AML-193 (cell line): ENCODE measurements around the gene GADD45A.

Source experiments
- DNase-seq, 2 experiments: peaks; one replicate each; lab custom pipeline; 2025; lab: John Stamatoyannopoulos, UW

Gene GADD45A

DNA sequence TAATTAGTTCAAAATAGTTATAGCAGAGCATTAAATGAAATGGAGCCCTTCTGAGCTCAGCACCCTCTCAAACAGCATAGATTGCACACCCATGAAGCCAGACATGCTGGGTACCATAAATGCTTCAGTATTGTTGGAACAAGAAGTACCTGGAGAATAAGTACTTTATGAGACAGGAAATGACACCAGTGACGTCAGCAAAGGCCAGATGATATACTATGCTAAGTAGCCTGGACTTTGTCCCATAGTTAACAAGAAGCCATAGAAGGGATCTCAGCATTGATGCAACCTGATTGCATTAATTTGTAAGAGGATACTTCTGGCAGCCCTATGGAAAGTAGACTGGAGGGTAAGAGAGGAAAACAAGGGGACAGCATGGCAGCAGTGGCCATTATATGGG is 16.3 kb upstream of the GADD45A start:
- DNase-seq, result no peak

DNA sequence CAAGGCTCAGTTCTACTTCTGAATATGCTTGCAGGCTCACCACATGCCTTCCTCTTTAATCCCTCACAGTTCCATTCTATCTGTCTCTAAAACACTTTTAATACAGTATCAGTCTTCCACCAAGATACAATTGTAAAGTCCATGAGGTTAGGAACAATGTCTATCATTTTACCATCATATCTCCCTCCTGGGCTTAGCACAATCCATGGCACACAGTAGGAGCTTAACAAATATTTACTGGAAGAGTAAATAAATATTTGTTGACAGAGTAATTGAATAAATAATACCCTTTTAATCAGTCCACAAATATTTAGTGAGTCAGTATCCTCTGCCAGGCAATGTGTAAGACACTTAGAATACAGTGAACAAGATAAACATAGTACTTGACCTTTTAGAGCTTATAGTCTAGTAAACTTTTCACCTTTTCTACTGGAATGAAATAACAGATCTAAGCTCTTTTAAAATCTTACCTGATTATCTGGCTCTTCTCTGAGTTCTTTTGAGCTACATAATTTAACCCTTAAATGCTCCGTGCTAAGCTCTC is 12.7 kb upstream of the GADD45A start:
- DNase-seq, result no peak

DNA sequence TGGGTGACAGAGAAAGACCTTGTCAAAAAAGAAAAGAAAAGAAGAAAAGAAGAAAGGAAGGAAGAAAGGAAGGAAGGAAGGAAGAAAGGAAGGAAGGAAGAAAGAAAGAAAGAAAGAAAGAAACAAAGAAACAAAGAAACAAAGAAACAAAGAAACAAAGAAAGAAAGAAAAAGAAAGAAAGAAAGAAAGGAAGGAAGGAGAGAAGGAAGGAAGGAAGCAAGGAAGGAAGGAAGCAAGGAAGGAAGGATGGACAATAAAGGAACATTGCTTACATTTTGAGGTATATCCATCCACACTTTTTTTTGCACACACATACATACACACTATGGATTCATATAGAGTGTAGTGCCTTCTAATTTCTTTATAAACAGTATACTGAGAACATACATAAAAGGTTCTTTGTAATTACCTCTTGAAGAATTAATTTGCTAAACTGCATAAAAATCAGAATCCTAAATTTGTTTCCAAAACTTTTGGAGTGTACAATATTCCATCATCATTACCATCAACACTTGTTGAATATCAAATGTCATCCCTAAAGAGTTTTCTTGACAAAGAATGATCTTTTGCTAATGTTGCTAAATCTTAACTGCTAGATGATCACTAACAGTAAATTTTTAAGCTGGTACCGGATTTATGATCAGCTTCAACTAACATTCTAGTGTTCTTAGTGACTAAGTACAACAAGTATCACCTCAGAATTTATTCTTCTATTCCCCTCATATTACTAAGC is 11.4 kb upstream of the GADD45A start:
- DNase-seq, result no peak

DNA sequence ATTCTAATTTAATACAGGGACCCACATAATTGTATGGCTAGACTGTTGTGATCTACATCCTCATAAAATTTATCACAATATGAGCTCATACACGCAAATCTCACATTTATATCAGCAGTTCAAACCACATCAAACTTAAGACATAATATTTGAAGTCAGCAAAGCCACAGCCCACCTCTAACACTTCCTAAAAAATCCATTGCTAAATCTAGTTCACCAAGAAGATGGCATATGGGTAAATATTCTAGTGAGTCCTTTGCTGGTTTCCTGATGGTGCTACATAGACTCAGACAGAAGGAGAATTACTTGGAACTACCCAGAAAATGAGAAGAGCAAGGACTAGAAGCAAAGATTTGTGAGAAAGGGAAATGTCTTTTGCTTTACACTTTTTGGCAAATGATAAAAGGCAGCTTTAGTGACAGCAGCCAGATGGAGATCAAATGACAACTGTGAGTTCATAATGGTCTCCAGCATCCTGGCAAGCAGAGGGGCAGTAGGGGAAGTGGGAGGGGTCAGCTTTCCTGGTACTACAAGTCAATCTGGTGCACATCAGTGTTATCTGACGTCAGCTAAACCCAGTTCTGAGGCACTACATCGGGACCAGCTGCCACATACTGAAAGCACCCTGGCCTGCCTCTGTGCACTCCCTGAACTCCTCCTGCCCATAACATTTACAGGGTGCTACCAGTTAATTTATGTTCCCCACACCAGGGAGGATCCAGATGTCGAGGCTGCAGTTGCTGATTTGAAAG is 10.6 kb upstream of the GADD45A start:
- DNase-seq, result no peak

DNA sequence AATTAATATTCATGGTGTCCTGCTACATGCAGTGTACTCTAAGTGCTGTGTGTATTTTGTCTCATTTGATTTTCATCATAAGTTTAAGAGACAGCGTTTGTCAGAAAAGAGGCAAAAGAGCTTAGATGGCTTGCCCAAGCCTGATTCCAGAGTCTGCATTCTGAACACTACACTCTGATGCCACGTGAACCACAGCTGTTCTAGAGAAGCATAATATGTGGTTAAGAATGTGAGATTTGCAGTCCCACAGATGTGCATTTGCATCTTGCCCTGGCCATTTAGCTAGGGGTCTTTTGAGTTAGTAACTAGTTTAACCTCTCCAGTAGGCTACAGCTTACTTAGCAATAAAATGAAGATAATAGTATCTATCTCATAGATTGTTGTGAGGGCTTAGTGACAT is 9.2 kb upstream of the GADD45A start:
- no peak for DNase-seq

DNA sequence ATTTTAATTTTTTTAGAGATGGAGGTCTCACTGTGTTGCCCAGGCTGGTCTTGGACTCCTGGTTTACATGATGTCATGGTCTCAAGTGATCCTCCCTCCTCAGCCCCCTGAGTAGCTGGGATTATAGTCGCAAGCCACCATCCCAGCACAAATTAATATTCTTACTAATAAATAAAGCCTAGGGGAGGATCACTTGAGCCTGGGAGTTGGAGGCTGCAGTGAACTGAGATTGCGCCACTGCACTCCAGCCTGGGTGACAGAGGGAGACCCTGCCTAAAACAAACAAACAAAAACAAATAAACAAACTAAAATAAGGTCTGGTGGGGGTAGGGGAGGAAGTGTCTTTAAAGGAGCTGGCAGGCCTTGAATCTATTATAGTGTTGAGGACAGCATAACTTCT is 8.7 kb upstream of the GADD45A start:
- no peak for DNase-seq

DNA sequence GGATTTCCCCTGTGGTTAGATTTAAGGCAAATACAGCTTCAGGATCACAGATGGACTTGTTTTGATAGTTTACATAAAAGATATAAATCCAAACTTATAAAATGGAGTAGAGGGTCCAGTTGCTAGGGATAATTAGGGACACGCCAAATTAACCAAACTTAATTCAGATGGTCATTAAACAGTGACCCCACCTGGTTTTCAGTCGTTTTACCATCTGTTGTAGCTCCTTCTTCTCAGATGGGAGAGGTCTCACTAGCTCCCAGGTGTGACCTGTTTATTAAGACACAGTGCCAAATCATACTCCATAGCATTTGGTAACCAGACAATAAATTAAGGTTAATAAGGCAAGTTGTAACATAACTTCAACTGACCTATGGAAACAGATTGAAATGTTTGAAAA is 8.1 kb upstream of the GADD45A start:
- DNase-seq, result no peak

DNA sequence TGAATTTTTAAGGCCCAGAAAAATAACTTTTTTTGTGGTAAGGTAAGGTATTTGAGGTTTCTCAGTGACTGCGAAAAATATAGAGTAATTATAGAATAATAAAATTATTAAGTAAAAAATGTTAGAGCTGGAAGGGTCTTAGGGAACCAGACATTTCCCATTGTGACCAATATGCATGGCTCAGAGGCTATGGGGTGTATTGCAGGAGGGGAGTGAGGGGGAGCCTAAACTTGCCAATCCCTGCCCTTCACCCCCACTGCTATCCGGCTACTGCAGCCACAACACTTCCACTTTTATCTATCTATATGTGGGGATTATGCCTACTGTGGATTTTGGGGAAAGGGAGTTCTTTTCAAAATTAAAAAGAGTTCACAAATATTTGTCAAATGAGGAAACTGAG is 7.6 kb upstream of the GADD45A start:
- no peak for DNase-seq

DNA sequence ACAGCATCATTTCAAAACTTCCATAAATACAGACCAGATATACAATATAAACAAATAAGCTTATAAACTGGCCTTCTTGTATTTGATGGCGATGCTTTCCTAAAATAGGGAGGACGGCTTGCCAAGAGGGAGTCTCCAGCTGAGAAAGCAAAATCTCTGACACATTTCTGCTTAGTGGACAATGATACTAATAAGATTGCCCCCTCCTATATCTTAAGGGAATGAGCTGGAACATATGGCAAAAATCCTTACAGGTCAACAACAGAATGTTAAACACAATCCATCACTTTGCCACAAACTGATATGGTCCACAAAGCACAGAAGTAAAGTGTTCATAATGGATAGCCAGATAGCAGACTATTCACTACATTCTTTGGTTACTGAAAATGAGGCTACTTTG is 7.1 kb upstream of the GADD45A start:
- no peak for DNase-seq

DNA sequence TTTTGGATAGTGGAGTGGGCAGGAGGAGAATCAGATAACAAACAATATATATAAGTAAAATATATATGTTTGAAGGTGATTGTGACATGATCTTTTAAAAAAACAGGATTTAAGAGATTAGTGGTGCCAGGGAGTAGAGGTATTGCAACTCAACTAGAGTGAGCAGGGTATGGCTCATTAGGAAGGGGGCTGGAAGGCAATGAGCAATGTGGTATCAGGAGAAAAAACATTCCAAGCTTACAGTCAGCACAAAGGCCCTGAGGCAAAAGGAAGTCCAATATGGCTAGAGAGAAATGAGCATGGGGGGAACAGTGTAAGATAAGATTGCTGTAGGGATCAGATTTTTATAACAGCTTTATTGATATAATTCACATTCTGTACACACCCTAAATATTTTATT is 5.3 kb upstream of the GADD45A start:
- no peak for DNase-seq

DNA sequence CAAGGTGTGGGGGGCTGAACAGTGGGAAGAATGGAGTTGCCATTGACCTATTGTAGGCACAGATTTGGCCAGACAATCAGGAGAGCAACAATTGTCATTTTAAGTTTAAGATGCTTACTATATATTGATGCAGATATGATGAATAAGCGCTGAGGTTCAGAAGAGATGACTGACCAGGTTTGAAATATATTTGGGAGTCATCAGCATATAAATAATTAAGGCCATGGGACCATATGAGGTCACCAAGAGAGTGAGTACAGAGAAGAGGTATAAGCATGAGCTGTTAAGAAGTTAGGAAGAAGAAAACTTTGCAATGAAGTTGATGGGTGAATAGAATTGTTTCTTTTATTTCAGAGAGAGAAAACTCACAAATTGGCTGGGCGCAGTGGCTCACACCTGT is 4.5 kb upstream of the GADD45A start:
- DNase-seq, result no peak

DNA sequence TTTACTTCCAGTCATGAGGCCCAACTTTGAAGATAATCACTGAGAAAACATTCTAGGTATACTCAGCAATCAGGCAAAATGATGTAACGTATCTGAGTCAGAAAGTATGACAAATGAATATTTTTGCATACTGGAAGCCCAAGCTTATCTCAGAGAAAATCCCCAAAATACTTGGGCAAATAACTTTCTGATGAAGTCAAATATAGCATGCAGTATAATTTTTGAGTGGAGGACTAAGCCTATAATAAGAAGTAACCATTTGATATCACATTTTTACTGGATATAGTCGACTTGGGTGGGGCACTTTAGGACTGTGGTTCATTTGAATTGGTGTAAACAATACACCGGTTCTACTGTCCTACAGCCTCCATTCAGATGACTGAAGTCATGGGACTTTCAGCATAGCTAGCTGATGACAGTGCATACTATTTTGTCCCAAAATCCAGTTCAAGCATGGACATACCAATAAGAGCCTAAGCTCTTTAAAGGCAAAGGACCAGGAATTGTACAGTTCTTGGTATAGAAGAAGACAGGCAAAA is 2.3 kb upstream of the GADD45A start:
- DNase-seq, result no peak

DNA sequence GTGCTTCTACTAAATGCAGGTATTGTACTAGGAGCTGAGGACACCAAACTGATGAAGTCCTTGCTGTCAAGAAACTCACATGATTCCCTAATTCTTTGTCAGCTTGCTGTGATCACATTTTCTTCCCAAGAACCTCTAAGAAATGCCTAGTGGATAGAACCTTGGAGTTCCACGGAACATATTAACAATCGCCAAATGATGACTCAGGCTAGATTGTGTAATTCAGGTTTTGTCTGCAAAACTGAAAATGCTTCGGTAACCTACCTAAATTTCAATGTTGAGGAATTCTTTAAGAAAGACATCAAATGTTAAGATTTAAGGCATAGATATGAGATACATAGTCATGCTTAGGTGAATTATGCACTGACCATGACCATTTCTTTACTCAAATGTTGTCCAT is 1.7 kb upstream of the GADD45A start:
- peak; percentile 3 to 20 for DNase-seq

DNA sequence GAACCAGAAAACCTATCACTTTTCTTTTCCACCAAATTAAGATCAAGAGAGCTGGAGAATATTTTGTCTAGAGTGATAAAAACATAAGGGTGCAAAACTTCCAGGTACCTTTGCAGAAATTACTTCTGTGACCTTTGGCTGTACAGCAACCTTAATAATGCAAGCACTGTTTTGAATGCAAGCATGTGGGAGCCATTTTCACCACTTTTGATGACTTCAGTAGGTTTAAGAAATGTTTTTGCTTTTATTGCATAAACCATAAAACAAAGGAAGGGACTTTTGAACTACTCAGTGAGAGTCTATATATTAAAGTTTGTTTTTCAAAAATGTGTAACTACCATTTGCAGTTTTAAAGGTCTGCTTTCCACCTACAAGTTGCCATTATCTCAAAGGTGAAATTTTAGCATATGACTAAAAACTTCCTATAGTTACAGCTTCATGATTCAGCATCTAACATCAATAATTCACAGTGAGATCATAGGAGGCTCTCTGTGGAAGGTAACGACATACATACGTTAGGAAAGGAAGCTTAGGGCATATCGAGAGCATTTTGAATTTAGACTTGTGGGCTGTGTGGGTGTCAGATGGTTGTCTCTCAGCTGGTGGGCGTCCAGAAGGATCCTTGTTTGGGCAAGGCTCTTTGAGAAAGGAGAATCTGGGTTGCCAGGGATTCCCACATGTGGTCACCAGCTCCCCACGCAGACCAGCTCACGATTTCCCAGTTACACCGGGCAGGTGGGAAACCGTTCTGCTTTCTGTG is 1.1 kb upstream of the GADD45A start:
- DNase-seq, result no peak

DNA sequence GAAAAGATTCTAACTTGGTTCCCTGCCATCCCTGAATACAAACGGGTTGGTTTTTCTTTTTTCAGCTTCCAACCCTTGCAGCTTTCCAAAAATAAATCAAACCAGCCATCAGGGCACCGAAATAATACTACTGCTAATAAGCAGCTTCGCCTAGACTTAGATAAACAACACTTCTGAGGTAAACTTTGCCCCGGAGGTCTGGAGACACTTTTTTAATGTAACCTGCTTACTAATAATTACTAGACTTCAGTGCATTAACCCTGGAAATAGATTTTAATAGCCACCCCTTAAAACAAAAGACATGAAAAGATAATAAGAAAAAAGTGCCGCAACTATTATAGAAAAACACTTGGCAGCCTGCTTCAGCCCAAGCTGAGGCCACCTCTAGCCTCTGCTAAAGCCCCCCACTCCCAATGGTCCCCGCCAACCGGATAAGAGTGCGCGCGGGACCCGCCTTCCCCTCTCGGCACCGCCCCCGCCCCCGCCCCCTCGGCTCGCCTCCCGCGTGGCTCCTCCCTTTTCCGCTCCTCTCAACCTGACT is 405 bp upstream of the GADD45A start:
- no peak for DNase-seq

DNA sequence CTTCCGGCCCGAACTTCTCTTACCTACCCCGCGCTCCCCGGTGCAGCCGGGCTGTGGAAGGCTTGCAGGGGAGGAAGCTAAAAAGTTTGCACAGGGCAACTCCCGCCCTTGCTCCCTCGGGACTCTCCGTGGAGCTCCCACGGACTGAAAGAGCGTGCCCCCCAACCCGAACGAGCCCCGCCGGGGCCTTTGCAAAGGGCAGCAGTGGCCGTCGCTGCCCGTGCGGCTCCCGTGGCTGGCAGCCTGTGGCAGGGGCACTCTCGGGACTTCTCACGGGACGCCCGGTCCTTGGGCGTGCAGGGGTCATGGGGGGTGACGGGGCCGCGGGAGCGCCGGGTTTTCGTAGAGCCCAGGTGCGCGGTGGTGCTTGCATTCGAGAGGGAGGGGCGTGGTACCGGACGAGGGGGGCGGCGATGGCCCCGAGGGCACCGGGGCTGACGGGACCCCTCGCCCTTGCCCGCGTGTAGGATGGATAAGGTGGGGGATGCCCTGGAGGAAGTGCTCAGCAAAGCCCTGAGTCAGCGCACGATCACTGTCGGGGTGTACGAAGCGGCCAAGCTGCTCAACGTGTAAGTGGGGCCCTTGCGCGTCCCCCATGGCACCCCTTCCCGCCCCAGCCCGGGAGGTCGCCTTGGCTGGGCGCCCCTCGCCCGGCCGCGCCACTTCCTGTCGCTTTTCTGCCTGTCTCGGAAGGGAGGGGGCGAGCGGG is 711 bp downstream of the GADD45A start:
- peak in 1 of 2 experiments; percentile 26 for DNase-seq

DNA sequence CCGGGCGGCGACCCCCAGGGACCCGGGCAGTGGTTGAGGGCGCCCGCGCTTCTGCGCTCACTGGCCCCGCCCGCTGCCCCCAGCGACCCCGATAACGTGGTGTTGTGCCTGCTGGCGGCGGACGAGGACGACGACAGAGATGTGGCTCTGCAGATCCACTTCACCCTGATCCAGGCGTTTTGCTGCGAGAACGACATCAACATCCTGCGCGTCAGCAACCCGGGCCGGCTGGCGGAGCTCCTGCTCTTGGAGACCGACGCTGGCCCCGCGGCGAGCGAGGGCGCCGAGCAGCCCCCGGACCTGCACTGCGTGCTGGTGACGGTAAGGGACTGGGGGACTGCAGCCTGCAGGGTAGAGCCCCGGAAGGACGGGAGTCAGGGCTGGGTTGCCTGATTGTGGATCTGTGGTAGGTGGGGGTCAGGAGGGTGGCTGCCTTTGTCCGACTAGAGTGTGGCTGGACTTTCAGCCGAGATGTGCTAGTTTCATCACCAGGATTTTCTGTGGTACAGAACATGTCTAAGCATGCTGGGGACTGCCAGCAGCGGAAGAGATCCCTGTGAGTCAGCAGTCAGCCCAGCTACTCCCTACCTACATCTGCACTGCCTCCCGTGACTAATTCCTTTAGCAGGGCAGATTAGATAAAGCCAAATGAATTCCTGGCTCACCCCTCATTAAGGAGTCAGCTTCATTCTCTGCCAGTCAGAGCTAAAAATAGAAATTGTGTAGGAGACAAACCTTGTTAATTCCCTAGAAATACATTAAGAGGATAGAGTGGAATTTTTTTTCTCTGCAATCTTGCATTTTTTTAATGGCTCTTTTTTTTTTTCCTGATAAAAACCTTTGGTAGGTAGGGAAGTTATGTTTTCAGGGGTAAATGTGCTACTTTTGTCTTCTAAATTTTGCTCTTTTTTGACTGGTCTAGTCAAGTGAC is 1.5 kb downstream of the GADD45A start:
- DNase-seq, result peak; percentile 61 to 71

DNA sequence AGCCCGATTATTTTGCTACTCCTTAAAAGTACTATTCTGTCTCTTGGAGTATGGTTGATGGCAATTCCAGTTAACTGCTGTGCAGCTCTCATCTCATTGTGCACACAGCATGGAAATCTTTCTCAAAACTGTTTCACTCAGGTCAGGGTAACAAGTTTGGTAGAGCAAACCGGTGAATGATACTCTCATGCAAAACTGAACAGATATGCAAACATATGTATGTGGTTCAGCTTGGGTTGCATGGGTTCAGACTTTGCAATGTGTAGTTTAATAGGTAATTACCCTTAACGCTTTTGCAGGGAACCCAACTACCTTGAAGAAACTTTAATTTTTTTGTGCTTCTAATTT is 2.2 kb downstream of the GADD45A start:
- no peak for DNase-seq

DNA sequence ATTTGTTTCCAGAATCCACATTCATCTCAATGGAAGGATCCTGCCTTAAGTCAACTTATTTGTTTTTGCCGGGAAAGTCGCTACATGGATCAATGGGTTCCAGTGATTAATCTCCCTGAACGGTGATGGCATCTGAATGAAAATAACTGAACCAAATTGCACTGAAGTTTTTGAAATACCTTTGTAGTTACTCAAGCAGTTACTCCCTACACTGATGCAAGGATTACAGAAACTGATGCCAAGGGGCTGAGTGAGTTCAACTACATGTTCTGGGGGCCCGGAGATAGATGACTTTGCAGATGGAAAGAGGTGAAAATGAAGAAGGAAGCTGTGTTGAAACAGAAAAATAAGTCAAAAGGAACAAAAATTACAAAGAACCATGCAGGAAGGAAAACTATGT is 2.6 kb downstream of the GADD45A start:
- DNase-seq, result peak; percentile 61 to 66

DNA sequence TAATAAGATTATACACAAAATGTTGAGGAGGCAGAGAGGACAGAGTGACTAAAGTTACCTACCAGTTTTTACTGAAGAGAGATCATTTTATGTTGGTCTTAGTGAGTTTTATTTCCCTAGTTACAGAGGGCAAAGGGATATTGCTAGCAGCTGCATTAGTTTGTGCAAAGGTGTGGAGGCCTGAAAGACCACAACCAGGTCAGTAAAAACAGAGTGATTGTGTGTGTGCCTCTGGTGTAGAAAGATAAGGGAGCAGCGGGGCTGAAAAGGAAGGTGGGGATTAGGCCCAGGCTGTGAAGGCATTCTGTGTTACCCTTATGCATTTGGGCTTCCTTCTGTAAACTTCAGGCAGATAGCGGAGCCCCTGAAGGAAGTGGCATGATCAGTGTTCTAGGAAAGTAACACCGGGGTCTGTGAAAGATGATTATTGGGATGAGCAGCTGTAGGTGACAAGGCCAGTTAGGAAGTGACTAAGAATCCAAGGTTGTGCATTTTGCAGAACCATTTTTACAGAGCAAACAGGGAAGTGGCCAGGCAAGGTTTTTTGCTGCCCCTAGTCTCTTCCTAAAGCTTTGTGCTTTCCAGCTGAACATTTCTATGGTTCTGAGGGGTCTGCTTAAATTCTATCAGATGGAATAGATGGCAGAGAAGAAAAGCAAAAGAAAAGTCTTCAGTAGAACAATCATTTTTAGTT is 3.7 kb downstream of the GADD45A start:
- peak; percentile 35 to 48 for DNase-seq
